ENCODE results near the gene MAS1L.

- no peak for TF ChIP-seq CTCF (IDR thresholded peaks at IDR 0.05)
- TF ChIP-seq EZH2 (IDR thresholded peaks at IDR 0.05), result no peak
- no peak for TF ChIP-seq EZH2phosphoT487 (IDR thresholded peaks at IDR 0.05)
Observed at GRCh38 chr6:29465279-29465678, 22.5 kb downstream of the MAS1L start.

All from neural progenitor cell (in vitro differentiated cells).